HG02970 (cell line): ENCODE data around the gene ARHGEF6.
A peak's percentile ranks its signal among the peaks of the same experiment; 100 is the strongest.

ENCODE experiments used
- ATAC-seq: cut with Tn5 transposase; IDR thresholded peaks from one replicate; pipeline ENCODE4 v1.9.1; 2021; ENCODE audit warnings: mild to moderate bottlenecking, moderate library complexity, moderate number of reproducible peaks; ENCODE audit not compliant: unreplicated experiment, low FRiP score

ARHGEF6 gene

DNA sequence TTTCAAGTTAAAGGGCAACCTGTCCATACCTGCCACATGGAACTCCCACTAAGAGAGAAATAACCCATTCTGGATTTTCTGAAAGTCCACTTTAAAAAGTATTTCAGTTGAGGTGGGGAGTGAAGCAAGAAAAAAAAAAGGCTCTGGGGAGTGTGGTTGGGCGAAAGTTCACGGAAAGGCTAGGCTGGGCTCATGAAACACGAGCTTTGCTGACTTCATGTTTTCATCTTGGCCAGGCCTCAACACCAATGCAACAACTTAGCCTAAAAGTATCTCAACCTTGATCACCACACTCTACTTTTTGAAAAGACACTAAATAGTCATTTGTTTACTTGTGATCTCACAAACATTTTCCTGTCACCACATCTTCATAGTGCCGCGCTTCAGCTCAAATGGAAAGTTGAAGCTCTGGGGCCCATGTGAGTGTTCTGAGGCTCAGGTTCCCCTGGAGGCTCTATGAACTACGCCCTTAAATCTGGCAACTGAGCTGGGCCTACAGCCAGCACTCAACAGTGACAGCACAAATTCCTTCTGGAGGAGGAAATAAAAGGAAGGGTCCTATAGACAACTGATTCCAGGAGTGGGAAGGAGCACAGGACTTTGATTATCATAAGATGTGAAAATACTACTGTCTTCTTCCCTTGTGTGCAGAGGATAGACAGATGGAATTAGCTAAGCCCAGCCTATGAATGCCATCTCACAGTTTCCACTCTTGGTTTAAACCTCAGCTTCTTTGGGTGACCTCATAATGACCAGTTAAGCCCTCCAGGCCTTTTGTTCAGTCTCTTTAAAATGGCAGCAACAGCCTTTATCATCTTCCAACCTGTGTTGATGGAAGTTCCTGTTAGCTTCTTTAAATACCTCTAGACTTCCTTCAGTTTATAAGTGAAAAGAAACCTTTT lies 127.7 kb downstream of the ARHGEF6 start:
- ATAC-seq, result no peak

DNA sequence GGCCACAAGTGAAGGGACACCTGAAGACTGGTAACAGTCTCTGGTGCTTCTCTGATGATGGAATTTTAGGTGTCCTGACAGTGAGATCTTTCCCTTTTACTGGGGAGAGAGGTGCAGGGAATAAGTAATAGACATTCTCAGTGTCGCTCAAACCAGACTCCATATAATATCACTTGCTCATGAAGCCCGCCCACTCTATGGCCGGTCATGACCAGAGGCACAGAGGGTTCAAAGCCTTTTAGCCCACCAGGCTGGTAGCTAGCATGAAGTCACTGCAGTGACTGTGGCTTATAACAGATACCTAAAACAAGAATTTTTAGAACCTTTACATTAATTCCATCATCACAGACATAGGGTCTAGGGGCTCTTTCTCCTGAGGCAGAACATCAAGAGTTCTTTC lies 129.9 kb downstream of the ARHGEF6 start:
- ATAC-seq, result no peak

- ATAC-seq, result no peak
Measured at GRCh38 chrX:136647677-136648360, 132.9 kb downstream of the ARHGEF6 start, which contains the start of gene CD40LG. TSS of gene CD40LG (plus strand) at chrX:136648158. CDS start at chrX:136648249, 91 bp downstream.

DNA sequence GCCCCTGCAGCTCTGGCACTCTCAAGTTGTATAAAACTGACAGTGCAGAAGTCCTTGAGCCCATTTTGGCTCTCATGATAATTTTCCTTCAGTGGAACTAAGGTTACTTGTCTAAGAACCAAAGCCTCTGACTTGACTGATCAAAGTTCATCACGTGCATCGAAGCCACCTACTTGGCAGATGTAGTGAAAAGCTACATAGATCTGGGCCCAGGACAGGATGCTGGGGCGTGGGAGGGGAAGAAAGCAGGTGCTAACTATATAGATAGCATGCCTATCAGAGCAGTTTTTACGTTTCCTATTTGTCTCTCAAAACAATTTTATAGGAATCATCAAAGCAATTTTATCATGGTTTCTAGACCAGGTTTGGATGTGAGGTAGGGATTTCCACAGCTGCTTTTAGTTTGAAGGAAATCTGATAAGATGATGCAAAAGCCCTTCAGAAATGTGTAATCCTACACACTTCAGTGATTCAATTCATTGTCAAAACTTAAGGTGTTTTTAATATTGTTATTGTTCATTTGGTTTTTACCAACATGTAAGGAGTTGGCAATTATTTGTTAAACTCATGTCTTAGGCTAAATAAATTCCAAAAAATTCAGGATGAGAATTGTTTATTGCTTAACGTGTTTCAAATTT lies 134.0 kb downstream of the ARHGEF6 start:
- ATAC-seq, result no peak

- ATAC-seq, result no peak
Measured at GRCh38 chrX:136643243-136643642, 137.5 kb downstream of the ARHGEF6 start.

GRCh38 chrX:136639506-136640176 lies 141.1 kb downstream of the ARHGEF6 start:
- no peak for ATAC-seq

DNA sequence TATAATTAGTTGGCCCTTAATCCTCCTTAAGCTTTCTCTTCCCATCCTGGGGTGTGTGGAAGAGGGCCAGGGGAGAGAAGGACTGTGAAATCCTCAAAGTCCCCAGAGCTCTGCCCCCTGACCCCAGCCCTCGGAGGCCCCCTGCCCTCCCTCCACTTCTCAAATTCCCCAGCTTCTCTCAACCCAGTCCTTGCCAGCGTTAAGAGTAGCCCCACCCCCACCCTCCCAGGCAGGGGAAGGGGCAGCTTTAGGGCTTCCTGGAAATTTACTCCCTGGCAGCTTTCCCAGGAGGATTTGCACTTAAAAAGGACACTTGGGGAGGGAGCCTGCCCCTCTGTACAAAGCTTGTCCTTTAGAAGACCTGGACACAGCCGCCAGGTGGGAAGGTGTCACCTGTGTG lies 144.6 kb downstream of the ARHGEF6 start:
- ATAC-seq, result no peak

DNA sequence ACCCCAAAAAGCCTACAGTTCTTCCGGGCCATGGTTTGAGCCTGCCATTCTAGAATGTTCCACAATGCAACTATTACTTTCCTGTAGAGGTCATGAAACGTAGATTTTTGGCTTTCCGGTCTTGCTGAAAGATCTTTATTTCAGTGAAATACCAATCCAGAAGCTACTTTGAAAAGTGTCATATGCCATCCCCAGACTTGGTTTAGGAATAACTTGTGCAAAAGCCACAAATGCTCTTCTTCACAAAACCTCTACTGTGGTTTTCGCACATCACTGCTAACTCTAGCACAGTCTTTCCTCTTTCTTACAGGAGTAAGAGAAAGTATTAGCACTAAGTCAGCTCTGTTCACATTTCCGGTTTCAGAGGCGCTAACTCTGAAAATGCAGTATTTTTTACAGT lies 145.5 kb downstream of the ARHGEF6 start:
- no peak for ATAC-seq

DNA sequence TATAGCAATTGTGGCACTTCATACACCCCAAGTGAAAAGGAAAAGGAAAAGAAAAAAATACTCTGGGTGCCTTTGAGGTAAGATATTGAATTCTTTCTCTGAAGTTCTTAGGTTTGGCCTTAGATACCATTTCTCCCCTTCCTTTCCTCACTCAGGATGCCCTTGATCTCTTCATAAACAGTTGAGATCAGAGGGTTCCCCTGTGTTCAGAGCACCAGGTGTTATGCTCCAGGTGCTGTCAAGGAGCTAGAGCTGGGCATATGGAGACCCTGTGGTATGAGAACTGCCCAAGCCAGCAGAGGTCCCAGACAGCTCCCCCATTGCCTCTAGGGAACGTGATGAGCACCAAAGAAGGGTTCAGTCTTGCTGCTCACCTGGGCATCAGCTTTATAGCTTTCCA lies 149.9 kb downstream of the ARHGEF6 start:
- no peak for ATAC-seq

GRCh38 chrX:136629084-136629750 lies 151.5 kb downstream of the ARHGEF6 start:
- no peak for ATAC-seq

- ATAC-seq, result no peak
Measured at GRCh38 chrX:136627409-136627808, 153.3 kb downstream of the ARHGEF6 start.

GRCh38 chrX:136626891-136627290 lies 153.8 kb downstream of the ARHGEF6 start:
- ATAC-seq, result no peak

DNA sequence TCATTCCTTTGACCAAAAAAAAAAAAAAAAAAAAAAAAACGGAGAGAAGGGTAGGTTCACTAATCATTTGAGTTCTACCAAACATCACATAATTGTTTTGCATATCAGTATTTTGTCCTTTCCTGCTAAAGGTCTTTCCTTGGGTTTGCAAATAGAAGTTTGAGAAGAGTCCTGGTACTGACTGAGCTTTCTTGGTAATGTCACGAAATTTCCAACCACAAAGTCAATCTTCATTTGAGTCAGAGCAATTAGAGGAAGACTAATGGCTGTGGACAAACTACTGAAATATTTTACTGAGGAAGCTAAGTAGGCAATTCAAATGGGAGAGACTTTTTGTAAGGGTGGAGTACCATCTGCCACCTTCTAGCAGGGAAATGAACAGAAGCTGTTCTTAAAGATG lies 154.5 kb downstream of the ARHGEF6 start:
- ATAC-seq, result no peak

DNA sequence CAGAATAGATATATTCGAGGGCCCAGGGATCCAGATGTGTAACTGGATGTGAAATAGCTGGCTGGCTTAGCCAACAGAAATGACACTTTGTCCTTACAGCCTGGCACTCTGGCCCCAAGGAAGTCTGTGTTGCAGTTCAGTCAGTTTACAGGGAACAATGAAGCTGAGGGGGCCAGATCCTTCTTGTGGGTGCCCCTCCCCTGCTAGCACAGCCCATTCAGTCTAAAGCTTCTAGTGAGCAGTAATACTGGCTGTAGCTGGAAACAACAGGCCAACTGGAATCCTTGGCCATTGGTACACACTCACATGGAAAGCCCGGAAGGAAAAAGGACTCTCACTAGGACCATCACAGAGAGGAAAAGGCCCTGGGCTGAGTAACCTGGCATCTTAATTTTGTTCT lies 155.5 kb downstream of the ARHGEF6 start:
- no peak for ATAC-seq

DNA sequence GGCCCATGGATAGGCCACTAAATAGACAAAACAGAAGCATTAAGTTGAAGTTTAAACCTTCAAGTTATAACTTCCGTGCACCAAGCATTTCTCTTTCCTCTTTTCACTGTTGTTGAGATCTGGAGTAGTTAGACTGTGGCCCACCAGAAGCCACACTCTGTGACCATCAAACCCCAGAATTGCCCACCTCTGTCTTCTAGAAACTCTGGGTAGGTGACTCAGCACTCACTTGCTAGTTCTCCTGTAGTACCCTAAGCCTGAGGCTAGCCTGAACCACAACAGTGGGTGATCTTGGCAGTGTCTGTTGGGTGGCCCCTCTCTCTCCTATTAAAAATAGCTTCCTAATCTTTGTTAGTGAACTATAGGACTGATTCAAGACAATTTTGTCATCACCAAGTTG lies 157.3 kb downstream of the ARHGEF6 start:
- ATAC-seq, result no peak

DNA sequence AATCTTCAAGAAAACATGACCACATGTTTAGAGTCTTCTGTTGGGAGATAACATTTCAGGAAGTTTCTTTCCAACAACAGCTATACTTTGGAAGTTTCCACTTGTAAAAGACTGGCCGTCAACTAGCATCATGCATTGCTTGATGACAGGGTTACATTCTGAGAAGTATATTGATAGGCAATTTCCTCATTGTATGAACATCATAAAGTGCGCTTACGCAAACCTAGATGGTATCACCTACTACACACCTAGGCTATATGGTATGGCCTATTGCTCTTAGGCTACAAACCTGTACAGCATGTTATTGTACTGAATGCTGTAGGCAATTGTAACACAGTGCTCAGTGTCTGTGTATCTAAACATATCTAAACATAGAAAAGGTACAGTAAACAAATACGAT lies 158.2 kb downstream of the ARHGEF6 start:
- no peak for ATAC-seq

- no peak for ATAC-seq
Measured at GRCh38 chrX:136620780-136621179, 160.0 kb downstream of the ARHGEF6 start.

GRCh38 chrX:136619899-136620505 lies 160.7 kb downstream of the ARHGEF6 start:
- ATAC-seq, result no peak

- peak; percentile 57 for ATAC-seq
Measured at GRCh38 chrX:136616987-136617685, 163.6 kb downstream of the ARHGEF6 start.
